Stomach (tissue), 4 donors: ENCODE measurements around the gene FRMD1.

Experiments
- CTCF ChIP-seq, 7 experiments: fragments of 450-650 bp in 4 of 7; fragments of 200-600 bp in 3 of 7; sonication (generic) in 3 of 7; IDR thresholded peaks; one replicate each; pipeline ENCODE4 v1.5.1; 2016 to 2019; ENCODE audit warnings: antibody characterized with exemption in 7 of 7, control low read depth in 2 of 7, mild to moderate bottlenecking in 1 of 7
- EP300 ChIP-seq: sonication (generic); formaldehyde crosslinking; IDR thresholded peaks from one replicate; pipeline ENCODE4 v1.6.1; 2017; ENCODE audit warnings: antibody characterized with exemption
- POLR2A ChIP-seq, 4 donors: fragments of 450-650 bp; IDR thresholded peaks; one replicate each; pipeline ENCODE4 v1.6.1; 2016; ENCODE audit warnings: antibody characterized with exemption in 4 of 4, control low read depth in 2 of 4, mild to moderate bottlenecking in 1 of 4, moderate library complexity in 1 of 4
- POLR2AphosphoS5 ChIP-seq, 3 donors: sonication (generic); formaldehyde crosslinking; IDR thresholded peaks; one replicate each; pipeline ENCODE4 v1.6.1; 2016; ENCODE audit warnings: antibody characterized with exemption in 3 of 3

GRCh38 chr6:168027521-168027920 is 51.5 kb downstream of the FRMD1 start:
- TF ChIP-seq CTCF (IDR thresholded peaks at IDR 0.05) (no peak), POLR2A (IDR thresholded peaks at IDR 0.05) (no peak), POLR2AphosphoS5 (IDR thresholded peaks at IDR 0.05) (no peak), EP300 (no peak)
